ENCODE measurements around the gene SLC5A8. TPM values are rescaled to one million over a fixed set of nuclear protein-coding genes. Genes with fewer than 3 reads are reported as not detected.

SLC5A8 gene
- total RNA-seq, 2 donors from 2014 or later, result not detected

Other genes starting within 250 kb of the SLC5A8 start
- gene UTP20, start 69.9 kb upstream of the SLC5A8 start, total RNA-seq, result 10 to 100 TPM; 15.4 to 25.0 TPM
- 10 to 100 TPM; 23.5 to 55.2 TPM for gene ARL1, start 197.5 kb upstream of the SLC5A8 start, total RNA-seq